Stimulated activated naive CD4-positive, alpha-beta T cell (primary cell): ENCODE measurements around the gene PDZK1IP1.
"Not testable (repeated sequence)": the region's sequence is repeated elsewhere in the genome, so short reads cannot be mapped to it uniquely, and the experiment has no call there.

Experiments used
- DNase-seq, 6 experiments: peaks; one replicate each; lab custom pipeline; 2025; lab: John Stamatoyannopoulos, UW

Gene PDZK1IP1

DNA sequence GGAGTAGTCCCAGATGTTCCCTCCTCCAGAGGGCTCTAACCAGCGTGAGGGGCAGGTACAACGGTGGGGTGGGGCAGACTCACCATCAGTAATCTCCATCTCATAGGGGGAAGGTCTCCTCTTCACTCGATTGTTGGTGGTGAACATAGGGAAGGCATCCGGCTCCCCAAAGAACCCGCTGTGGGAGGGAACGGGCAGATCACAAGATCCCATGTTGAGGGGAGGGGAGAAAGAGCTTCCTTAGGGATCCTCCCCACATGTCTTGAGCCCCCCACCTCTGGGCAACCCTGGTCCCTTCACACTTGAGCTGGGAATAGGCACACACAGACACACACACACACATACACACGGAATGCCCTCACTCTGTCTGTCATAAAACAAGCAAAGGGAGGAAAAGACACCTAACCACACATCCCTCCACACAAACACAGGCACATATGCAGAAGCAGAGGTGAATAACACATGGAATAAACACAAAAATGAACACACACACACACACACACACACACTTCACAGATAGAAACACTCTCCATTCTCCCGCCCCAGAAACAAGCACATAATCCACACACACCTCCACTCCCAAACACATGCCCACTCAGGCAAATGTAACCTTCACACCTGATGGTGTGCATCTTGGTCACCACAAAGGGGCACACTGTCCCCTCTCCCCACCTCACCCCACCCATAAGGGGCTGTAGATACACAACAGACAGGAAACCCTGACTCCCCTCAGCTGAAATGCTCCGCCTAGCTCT lies 34.3 kb upstream of the PDZK1IP1 start:
- no peak for DNase-seq

DNA sequence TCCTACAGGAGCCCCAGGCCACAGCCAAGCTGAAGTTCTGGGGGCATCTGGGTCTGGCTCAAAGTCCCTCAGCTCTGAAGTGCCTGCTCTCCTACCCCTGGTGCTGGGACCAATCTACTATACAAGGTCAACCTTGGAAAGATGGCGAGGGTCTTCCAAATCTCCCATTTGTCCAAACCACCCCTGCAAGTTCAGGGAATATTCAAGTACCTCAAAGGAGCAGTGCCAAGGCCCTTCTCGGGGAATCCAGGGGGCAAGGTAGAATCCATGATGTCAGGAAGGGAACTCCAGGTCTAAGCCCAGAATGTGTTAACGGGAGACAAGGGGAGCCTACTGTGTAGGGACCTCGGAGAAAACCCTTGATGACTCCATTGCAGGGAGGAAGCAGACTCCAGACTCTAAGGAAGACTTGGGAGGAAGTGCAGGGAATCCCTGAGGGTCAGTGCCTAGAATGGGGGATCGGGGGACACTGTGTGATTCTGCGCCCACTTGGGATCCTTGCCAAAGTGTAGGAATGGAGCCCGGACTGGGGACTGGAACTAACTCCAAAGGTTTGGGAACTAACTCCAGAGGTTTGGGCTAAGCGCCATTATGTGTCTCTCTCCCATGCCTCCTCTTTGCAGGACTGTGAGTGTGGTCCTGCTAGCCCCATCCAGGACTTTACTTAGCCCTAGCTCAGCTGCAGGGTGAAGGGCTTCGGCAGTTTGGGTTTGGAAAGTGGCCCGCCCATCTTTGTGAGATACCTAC lies 33.5 kb upstream of the PDZK1IP1 start:
- DNase-seq, result no peak

DNA sequence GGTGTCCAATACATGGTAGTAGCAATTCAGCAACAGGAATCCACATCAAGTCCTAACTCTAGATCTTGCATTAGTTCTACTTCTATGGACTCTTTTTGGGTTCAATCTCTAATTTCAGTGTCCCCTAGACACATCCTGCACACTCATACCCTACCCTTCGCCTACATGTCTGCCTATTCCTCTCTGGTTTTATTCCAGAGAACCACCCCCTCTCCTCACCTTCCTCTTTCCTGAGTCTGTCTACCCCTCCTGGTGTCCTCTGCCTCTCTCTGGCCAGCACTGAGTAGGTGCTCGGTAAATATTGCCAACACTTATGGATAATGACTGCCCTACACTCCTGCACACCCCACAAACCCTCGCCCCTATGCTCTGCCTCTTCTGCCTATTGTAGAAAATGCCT lies 32.6 kb upstream of the PDZK1IP1 start:
- DNase-seq, result no peak

DNA sequence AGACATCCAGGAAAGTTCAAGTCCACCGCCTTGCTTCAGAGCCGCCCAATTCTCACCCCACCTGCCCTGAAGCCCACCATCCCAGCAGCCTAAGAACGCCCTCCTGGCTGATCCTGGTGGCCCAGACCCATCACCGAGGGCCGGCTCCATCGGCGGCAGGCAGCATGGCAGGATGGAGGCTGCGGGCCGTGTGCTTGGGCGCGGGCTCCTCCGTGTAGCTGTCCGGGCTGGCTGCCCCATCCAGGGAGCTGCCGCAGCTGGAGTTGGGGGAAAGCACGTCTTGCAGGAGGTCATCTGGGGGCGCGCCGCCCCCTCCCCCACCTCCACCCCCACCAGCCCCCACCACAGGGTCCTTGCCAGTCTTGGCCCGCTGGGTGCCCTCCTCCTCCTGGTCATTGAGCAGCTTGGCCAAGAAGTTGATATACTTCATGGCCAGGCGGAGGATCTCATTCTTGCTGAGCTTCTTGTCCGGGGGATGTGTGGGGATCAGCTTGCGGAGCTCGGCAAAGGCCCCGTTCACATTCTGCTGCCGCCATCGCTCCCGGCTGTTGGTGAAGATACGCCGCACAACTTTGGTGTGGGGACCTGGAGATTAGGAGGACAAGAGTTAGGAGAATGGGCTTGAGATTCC lies 29.9 kb upstream of the PDZK1IP1 start:
- no peak for DNase-seq

DNA sequence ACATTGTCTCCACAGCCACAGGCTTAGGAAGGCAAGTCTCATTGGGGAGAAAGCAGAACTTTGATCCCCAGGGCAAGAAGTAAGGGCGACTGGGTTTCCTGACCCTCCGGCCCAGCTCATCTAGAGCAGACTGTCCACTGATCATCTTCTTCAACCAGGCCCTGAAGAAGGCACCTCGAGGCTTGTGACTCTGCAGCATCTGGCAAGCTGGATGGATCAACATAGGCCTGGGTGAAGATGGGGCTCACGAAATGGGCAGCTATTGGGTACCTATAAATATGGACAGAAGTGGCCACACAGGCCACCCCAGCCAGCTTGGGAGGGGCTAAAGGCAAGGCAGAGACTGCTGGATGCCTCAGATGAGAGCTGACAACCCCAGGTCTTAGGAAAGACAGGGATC lies 29.2 kb upstream of the PDZK1IP1 start:
- no peak for DNase-seq

DNA sequence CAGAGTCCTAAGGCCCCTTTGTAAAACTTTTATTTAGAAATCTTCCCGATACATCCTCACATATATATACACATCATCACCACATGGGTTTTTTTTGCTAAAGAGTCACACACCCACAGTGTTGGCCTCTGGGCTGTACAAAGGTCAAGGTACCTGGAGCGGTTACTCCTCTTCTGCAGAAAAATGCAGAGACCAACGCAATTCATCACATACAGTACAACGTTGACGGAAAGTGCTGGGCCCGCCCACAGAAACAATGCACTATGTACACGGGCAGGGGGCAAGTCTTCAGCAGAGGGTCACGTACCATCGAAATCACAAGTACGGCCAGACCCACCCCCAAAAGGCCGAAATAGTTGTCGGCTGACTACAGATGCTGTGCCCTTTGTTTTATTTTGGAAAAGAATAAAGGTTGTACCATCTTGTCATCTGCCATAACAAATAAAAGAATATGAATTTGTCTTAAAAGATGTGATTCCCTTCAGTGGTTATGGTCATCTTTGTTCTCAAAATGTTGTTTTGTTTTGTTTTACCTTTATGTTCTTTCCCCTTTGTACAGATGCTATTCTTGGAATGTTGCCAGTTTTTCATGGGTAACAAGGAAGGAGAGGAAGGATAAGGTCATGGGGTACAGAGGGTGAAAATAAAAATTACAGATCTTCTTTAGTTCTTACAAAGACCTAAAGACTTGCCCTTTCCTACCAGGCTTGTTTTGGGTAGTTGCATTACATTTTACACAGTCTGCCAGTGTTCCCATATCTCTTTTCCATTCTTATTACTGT lies 26.6 kb upstream of the PDZK1IP1 start:
- no peak for DNase-seq

DNA sequence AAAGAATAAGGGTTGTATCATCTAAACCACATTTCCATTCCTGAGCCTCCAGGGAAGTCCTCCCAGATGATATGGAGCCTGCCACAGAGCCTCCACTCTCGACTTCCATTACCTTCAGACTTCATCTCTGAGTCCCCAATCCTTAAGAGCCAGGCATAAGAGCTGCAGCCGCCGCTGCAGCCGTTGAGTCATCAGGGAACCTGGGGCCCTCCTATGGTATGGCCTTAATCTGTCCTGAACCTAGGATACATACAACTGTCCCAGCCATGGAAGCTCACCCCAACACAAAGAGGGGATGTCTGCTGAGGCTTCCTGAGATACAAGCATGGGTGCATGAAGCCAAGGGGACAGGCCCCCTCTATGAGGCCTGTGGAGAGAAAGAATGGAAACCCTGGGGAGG lies 25.9 kb upstream of the PDZK1IP1 start:
- no peak for DNase-seq

DNA sequence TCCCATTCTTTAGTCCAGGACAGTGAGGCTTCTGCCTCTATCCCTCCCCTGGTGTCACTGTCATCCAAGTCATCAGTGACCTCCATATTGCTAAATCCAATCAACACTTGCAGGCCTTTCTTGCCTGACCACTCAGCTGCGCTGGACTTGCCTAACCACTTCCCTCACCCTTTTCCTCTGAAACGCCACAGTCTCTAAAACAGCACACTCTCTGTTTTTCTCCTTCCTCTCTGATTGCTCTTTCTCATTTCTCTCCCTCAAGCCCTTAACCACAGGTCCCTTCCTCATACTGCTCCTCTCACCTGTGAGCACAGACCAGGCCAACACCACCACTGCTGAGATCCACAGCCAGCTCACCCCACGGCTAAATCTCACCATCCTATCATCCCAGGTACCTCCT lies 24.7 kb upstream of the PDZK1IP1 start:
- no peak for DNase-seq

DNA sequence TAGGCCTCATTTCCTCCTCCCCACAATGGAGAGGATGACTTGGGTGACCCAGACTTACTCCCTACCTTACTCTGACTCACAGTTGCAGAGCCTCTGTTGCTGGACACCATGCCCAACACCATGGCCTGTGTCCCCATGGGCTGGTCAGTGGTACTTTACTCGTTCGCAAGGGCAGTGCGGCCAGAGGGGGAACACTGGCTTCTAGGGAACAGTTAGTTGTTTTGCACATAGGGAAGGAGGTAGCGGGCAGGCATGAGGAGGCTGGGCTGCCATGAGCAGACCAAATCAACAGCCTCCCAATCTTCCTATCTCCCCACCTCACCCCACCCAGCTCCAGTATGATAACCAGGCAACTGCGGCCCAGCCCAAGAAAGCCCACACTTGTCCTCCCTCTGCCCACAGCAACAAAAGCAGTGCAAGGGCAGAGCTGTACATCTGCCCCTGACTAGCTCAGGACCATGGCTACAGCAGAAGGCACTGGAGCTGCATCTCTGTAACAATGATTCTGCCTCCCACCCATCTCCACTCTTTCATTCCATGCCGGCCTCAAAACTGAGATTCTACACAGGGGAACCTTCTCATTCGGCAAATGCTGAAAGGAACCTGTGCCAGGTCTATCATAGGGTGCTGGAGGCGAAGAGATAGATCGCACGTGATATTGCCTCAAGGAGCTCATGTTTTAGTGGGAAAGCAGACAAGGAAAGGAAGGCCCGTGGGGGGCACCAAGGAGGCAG lies 23.6 kb upstream of the PDZK1IP1 start:
- DNase-seq, result no peak

DNA sequence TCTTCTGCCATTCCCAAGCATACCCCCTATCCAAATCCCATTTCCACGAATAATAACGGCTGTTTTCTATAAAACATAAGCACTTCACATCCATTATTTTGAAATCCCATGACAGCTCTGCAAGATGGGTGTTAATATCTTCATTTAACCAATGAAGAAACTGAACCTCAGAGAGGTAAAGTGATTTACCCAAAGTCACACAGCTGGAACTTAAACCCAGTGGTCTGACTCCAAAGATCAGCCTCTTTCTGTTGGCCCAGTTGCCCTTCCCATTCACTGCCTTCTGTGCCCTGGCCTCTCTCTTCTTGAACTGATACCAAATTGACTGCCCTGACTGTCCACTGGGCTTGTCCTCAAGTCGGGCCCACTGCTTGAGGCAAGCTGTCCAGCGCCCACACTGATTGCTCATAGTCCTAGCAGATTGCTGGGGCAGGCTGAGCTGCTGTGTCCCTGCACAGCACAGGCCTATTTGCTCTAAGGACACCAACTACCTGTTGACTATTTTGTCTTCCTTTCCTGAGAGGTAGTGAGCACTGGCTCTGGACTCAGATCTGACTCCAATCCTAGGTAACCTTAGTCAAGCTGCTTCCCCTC lies 22.9 kb upstream of the PDZK1IP1 start:
- no peak for DNase-seq

DNA sequence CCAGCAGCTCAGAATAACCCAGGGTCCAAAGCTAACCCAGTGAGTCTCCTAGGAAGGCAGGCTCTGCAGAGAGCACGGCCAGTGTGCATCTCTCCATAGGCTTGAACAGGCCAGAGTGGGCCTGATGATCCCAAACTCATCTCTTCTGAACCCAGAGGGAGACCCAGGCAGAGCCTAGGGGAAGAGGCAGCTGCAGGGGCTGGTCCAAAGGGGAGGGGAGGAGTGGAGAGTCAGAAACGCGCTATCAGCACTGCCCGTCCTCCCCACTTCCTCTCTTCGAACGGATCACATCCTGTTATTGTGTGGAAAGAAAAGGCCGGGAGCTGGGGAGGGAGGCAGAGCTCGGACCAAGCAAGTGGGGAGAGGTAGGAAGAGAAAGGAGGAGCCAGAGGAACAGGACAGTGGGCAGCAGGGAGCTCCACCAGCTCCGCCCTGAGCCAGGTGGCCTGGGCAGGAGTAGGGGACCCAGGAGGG lies 22.0 kb upstream of the PDZK1IP1 start:
- DNase-seq, result no peak

DNA sequence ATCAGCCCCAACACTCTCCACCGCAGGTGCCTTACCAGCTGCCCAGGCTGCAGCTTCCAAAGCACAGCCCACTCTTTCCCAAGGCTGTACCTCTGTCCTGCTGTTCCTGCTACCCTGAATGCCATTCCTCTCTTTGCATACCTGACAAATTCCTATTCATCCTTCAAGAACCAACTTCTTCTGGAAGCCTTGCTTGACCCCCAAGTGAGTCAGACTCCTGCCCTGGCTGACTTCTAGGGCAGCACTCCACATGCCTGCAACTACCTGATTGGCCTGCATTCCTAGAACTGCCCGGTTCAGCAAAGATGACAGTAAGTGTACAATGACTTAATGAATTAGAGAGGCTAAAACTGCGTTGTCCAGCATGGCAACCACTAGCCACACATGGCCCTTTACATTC lies 20.8 kb upstream of the PDZK1IP1 start:
- DNase-seq, result no peak

DNA sequence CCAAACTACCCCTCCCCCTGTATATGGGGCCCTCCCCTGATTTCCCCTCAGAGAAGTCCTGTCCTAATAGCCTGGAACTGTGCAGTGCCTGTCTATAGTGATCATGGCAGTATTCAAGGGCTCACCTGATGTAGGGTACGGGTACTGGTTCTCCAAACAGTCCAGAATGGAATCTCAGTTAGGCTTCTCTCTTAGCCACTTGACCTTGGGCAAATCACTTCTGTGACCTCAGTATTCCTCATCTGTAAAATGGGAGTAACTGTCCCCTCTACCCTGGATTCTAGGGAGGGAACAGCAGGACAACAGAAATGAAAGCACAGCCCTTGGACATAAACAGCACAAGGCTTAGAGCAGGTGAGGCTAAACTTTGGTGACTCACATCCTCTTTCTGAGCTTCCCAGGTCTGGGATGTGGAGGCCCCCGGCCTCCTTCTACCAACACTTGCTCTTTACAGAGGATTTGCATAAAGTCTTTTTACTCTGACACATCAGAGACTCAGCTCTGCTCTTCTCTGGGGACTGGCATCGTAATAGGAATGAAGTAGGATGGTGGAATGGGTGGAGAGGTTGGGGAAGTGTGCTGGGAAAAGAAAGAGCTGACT lies 20.0 kb upstream of the PDZK1IP1 start:
- DNase-seq, result no peak

DNA sequence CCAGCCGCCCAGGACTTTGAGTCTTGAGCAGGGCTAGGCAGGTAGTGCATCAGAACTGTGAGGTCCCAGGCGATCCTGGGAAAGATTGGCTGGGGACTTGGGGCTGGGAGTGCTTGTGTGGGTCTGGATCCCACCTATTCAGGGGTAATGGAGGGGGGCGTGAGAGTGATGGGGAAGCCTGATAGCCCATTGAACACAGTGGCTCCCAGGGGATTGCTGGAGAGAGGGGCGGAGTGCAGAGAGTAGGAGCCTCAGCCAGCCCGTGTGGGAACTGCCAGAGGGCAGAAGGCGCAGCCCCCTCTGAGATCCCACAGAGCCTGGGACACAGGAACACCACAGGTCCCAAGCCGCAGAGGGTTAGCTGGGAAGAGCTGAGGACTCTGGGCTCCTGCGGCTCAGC lies 19.3 kb upstream of the PDZK1IP1 start:
- DNase-seq, result no peak

DNA sequence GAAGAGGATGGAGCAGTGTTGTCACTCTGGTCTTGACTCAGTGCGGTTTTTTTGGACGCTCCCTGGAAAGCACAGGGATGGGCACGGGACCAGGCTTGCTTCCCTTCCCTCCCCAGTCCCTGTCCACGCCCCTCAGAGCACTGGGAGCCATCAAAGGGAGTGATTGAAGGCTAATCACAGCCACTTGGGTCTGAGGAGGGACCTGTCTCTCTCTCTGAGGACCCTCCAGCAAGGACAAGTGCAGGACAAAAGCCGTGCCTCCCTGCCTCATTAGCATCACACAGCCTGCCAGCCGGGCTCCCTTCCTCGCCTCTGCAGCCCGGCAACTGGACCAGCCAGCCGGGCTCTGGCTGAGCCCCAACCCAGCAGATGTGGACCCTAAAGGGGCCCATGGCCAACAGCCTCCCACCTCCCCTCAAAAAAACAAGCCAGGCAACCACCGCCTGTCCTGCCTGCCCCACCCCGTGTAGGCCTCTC lies 18.6 kb upstream of the PDZK1IP1 start:
- DNase-seq, result no peak

DNA sequence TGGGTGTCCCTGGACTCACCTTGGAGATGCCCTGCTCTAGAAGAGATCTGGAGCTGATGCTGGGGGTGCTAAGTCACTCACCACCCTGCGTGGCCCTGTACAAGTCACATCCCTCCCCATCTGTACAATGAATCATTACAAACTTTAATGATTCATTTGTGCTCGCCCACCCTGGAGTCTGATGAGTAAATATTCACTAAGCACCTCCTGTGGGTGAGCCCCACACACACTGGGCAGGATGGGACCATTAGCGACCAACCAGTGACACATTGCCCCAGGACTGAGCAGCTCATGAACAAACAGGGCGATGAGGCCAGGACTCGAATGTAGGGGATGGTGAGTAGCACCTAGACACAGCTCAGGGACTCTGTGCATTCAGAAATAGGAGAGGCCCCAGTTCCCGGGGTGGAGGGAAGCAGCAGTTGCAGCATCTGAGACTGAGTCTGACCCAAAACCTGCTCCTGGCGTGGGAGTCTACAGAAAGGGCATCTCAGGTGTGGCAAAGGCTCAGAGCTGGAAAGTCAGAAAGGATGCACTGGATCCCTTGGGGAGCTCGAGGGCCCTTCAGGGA lies 18.1 kb upstream of the PDZK1IP1 start:
- no peak for DNase-seq

DNA sequence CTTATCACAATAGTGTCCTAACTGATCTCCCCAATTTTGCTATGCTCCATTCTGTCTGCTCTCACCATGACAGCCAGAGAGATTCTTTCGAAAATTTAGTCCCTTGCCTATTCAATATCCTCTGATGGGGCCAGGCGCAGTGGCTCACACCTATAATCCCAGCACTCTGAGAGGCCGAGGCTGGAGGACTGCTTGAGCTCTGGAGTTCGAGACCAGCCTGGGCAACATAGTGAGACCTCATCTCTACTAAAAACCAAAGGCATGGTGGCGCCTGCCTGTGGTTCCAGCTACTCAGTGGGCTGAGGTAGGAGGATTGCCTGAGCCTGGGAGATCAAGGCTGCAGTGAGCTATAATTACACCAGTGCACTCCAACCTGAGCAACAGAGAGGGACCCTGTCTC lies 16.1 kb upstream of the PDZK1IP1 start:
- DNase-seq, result no peak

DNA sequence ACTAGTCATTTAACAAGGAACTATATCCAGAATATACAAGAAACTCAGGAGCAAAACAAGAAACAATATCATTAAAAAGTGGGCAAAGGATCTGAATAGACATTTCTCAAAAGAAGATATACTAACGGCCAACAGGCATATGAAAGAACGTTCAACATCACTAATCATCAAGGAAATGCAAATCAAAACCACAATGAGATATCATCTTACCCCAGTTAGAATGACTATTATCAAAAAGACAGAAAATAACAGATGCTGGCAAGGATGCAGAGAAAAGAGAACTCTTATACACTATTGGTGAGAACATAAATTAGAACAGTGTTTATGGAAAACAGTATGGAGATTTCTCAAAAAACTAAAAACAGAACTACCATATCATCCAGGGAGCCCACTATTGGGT lies 13.7 kb upstream of the PDZK1IP1 start:
- not testable (repeated sequence) for DNase-seq

DNA sequence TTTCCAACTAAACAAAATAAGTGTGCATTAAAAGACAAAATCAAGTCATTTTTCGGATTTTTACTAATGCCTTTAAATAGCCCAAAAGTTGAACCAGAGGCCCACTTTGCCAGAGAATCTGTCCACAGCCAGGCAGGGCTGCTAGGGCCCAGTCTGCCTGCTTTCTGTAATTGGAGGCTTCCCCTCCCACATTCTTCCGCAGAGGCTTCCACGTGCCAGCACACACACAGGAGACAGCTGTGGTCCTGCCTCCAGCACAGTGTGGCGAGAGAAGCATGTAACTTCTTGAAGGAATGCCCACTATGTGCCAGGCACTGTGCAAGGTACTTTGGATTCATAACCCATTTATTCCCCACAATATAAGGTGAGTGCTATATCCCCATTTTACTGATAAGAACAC lies 11.3 kb upstream of the PDZK1IP1 start:
- no peak for DNase-seq

DNA sequence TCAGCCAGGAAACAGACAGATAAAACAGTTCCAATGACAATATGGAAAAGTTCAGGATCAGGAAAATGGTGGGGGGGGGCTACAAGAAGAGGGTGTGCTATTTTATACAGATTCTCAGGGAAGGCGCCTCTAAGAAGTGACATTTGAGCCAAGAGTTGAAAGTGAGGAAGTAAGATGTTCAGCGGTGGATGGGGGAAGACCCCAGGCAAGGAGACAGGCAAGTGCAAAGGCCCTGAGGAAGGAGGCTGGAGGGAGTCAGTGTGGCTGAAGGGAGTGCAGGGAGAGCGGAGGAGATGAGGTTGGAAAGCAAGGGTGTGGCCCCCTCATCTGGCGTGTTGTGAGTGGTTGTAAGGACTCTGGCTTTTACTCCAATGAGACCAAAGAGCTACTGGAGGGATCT lies 8.4 kb upstream of the PDZK1IP1 start:
- DNase-seq, result no peak
